SW480 (cell line): ENCODE data around the gene B4GALNT1.
A peak's percentile ranks its signal among the peaks of the same experiment; 100 is the strongest.
"Not testable (repeated sequence)": the region's sequence is repeated elsewhere in the genome, so short reads cannot be mapped to it uniquely, and the experiment has no call there.

Source experiments
- DNase-seq: peaks from one replicate; pipeline ENCODE4 v3.0.0-alpha.2; 2016; ENCODE audit warnings: low spot score

The B4GALNT1 gene

DNA sequence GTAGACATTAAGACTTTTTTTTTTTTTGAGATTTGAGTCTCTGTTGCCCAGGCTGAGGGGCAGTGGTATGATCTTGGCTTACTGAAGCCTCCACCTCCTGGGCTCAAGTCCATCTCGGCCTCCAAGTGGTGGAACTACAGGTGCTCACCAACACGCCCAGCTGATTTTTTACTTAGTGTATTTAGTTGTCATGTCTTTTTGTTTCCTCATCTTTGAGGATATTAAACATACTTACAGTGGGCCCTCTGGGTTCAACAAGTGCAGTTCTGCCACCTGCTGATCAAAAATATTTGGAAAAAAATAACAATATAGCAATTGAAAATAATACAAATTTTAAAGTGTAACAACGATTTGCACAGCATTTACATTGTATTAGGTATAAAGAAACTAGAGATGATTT lies 4.4 kb upstream of the B4GALNT1 start:
- peak; percentile 22 for DNase-seq

DNA sequence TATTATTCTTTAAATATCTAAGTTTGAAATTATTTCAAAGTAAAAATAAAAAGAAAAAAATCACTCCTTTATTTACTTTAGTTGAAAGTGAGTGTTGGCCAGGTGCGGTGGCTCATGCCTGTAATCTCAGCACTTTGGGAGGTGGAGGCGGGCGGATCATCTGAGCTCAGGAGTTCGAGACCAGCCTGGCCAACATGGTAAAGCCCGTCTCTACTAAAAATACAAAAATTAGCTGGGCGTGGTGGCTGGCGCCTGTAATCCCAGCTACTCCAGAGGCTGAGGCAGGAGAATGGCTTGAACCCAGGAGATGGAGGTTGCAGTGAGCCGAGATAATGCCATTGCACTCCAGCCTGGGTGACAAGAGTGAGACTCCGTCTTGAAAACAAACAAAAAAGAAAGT lies 3.7 kb upstream of the B4GALNT1 start:
- DNase-seq, result not testable (repeated sequence)

DNA sequence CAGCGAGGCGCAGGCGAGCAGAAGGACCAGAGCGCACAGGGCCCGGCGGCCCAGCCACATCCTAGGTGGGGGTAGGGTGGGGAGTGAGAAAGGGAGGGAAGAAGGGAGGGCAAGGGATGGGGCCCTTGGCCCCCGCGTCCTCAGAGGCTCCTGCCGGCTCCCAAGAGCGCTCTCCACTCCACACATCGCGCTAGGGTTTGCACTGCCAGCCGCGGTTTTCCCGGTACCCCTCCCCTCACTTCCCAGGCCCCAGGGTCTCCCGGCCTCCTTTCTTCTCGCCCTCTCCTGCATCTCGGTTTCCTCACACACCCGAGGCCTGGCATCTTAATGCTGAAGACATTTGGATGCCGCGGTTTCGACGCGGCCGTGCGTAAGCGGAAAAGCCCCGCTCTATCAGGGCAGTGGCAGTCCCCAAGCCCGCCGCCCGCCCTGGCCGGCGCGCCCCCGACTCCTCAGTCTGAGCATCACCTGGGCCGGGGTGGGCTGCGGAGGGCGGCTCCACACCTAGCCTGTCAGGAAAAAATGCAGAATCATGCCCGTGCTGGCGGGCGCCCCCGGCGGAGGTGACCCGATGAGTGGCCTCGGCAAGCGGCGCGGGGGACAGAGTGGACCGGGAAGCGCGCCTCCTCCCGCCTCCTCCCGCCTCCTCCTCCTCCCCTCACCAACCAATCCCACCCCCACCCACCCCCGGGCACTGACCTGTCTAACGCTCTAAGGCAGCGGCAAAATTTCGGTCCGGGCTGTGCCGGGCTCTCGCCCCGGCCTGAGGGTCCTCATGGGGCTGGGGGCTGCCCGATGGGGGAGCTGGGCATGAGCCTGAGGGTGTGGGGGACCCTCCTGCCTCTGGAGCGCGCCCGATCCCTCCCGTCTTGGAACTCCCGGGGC lies 686 bp downstream of the B4GALNT1 start:
- DNase-seq, result no peak

DNA sequence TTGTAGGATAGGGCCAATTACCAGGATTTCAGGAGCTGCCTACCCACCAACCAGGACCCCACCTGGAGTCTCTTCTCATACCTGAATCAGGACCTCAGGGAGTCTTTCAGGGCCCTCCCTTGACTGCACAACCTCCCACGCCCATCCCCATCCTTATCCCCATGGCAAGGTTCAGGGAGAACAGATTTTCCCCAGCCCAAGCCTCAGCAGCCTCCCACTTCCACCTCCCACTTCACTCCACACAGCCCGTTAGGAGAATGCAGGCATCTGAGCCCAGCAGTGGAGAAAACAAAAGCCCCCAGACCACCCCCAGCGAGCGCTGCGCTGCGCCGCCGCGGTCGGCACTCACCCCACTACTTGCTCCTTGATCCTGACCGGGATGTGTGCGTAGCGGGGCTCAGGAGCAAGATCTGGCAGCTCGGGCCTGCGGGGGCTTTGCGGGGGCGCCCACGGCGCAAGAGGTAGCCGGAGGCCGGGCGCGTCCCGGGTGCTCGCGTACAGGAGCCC lies 1.4 kb downstream of the B4GALNT1 start:
- DNase-seq, result no peak

DNA sequence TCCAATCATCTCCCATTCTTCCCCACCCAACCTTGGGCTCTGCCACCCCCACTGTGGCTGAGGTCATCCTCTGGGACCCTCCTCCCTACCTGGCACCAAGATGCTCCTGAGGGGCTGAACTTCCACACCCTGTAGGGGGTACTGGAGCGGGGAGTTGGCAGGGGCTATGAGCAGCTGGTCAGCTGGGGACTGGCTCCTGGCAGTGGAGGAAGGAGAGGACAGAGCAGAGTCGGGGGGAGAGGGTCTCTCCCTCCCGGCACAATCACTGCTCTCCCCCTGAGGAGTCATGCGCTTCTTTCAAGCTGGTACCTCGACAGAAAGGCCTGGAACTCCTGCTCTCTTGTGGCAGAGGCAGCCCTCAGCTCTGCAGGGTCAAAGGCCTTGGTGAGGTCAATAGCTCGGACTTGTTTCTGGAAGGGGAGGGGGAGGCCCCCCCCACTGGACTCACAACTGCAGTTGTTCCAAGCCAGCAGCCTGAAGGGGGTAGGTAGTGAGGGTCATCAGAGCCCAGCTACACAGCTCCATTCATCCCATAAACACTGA lies 2.0 kb downstream of the B4GALNT1 start:
- no peak for DNase-seq

DNA sequence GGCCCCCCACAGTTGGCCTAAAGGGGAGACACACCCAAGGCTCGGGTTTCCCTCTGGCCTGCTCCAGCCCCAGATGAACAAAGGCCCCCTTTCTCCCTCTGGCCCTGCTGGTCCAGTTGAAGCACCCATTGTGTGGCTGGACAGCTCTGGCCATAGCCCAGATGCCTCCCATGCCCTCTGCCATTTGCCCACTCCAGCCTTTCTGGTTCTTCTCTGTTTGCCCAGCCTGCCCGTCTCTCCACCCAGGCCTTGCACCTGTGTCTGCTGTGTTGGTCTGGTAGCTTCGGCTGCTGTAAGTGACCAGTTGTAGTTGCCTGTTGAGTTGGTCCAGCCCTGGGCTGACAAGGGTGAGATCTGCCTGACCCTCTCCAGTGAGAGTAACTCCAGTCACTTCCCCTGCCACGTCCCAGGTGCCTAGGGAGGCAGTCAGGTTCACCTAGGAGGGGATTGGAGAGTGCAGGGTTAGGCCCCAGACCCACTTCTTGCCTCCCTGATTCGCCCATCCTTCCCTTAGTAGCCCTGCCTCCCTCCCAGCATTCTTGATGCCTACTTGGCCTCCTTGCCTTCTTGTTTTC lies 3.0 kb downstream of the B4GALNT1 start:
- DNase-seq, result no peak

DNA sequence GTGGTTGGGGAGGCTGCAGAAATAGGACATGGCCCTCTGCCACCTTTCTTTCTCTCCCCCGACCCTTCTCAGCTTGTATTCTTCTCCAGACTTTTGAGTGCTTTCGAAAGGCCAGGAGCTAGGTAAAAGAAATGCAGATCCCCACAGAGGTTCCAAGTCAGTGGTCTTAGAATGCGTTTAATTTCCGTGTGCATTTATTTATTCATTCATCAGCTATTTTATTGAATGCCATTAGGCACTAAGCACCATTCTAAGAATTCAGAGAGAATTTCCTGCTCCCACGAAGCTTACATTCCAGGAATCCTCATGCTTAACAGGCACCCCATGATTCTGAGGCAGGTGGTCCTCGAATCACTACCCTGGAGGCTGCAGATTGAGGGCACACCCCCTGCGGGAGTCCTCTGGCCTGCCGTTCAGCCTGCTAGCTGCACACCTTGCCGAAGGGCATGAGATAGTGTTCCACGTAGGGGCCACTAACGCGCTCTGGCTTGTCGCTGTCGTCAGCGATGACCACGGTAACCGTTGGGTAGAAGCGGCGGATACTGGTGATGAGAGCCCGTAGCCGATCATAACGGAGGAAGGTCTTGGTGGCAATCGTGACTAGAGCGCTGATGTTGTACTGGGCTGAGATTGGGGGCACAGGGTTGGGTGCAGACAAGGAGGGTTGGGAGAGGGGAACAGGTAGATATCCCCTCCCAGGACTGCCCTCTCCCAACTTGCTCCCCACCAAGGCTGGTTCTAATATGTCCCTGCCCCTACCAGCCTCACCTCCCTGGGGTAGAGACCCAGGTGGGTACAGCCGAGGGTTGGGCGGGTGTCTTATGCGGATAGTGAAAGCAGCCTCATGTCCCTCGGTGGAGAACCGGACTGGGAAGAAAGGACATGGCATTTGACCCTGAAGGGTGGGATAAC lies 4.5 kb downstream of the B4GALNT1 start:
- DNase-seq, result no peak

DNA sequence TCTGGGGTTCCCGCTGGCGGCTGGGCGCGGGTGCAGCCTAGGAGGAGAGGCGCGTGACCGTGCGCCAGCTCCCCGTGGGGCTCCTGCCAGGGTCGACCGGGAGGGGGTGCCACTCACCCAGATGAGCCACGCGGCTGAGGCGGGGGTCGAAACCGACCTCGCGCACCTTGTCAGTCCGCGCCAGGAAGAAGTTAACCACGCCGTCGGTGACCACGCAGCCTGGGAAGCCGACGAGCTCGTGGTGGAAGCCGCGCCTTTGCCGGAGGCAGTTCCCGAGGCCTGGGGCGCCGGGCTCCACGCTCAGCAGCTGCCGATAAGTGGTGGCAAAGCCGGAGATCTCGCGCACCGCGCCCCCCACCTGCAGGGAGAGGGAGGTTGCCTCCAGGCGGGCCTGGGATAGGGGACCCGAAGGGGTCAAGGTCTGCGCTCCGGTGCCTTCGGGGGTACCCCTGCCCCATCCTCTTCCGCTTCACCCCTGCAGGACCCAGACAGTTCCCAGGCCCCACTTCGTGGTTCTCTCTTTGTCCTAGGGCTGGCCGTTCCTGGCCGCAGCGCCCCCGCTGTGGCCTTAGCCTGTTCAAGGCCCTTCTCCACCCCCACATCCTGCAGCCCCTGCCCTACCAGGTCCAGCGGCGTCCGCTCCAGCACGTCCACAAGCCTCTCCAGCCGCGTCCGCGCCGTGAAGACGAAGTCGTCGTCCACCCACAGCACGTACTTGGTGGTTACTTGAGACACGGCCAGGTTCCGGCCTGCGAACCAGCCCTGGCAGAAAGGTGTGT lies 5.3 kb downstream of the B4GALNT1 start:
- DNase-seq, result no peak

DNA sequence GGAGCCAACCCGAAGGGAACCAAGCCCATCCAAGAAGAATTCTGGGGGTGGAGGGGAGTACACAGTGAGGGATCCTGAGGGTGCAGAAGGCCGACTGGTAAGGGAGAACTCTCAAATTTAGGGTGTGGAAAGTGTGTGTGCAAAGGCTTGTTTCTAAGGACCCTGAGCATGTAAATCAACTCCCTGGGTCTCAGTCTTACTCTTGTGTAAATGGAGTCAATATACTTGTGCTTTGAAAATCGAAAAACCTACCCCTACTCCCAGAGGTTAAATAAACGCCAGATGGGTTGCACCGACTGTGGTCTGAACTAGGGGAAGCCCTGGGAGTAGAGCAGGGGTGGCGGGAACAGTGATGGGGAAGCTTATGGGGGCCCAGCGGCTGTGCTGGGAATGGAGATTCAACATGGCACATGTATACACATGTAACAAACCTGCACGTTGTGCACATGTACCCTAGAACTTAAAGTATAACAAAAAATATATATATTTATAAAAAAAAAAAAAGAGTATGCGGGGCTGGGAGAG lies 6.0 kb downstream of the B4GALNT1 start:
- no peak for DNase-seq

DNA sequence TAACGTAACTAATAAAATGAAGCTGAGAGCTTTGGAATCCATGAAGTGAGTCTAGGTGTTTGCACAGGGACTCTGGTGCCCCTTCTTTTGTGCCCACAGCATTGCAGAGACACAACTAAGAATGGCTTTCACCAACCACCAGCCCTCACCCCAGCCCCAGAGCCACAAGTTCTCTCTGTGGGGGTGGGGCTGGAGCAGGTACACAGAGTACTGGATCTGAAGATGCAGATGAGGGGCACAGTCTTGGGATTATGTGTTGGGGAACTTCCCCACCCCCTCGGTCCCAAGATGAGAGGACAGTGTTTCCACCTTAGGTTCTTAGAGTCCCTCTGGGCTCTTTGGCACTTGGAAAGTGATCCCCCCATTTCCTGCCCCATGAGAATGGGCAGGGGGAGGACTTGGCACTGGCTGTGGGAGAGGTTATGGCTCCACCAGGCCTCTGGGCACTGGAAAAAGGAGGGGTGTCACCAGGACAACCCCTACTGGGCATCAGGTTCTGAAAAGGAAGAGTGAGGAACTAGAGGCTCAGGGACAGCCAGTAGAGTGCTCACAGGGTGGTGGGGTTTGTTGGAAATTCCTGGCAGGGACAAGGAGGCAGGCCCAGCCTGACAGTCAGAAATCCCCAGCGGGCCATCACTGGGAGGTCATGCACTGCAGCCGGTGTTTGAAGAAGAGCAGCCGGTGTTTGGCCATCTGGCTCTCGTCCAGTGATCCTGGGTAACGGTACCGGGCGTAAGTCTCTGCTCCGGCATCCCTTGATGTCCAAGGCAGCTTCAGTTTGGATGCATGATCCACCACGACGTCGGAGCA lies 6.7 kb downstream of the B4GALNT1 start:
- no peak for DNase-seq

DNA sequence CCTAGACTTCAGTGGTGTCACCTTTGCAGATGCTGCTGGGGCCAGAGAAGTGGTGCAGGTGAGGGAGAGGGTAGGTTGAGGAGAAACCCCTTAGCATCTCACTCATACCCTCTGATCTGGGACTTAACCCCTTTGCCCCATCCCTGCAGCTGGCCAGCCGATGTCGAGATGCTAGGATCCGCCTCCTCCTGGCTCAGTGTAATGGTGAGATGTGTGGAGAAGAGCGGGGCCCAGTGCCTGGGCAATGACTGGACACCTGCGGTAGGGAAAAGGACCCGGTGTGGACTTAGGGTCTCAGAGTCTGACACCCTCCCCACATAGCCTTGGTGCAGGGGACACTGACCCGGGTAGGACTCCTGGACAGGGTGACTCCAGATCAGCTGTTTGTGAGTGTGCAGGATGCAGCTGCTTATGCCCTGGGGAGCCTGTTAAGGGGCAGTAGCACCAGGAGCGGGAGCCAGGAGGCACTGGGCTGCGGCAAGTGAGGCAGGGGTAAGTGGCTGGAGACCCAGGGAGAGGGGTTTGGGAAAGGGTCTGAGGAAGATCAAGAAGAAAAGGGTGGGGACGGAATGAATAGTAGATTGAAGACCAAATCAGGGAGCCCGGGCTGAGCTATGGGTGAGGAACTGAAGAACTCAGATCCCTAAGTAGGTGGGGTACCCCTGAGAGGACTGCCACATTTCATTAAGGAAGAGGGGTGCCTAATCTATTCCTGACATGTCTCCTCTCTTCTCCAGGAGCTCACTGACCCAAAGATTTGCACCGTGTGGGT lies 7.6 kb downstream of the B4GALNT1 start:
- no peak for DNase-seq

DNA sequence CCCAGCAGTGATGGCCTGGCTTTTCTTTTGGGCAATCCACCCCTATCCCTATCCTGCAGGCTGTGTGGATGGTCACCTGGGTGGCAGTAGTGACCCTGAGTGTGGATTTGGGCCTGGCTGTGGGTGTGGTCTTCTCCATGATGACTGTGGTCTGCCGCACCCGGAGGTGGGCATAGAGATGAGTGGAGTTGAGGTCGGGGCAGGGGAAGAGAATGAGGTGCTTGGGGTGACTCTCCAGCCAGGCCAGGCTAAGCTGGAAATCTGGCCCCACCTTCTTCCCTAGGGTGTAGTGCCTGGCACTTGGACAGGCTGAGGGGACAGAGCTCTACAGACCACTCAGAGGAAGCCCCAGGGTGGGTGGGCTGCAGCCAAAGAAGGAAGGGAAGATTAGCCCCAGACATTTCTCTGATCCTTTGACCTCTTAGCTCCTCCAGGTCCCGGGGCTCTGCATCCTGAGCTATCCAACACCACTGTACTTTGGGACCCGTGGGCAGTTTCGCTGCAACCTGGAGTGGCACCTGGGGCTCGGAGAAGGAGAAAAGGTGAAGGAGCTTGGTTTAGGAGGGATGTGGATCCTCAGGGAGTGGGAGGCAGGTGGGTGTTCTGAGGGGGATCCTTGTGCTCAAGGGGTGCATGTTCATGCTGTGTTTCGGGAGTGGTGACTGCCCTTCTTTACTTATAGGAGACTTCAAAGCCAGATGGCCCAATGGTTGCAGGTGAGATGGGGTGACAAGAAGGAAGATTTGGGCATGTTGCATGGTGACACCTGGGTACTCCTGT lies 8.4 kb downstream of the B4GALNT1 start:
- no peak for DNase-seq

DNA sequence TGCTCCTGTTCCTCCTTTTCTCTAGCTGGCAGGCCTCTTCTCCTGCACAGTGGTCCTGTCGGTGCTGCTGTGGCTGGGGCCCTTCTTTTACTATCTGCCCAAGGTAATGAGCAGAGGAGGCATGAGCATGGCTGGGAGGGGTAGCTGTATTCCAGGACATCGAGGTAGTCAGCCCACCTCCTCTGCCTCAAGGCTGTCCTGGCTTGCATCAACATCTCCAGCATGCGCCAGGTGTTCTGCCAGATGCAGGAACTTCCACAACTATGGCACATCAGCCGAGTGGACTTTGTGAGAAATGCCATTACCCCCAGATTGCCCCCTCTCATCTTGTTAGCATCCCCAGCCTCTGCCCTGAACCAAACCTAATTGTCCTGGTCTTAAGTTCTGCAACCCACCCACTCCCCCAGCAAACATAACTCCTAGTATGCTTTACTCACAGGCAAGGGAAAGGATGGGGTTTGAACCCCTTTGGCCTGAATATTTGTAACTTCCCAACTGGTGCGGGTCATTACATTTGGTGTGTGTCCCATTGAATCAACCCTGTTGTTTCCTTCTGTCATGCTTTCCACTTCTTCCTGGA lies 9.1 kb downstream of the B4GALNT1 start:
- DNase-seq, result no peak

DNA sequence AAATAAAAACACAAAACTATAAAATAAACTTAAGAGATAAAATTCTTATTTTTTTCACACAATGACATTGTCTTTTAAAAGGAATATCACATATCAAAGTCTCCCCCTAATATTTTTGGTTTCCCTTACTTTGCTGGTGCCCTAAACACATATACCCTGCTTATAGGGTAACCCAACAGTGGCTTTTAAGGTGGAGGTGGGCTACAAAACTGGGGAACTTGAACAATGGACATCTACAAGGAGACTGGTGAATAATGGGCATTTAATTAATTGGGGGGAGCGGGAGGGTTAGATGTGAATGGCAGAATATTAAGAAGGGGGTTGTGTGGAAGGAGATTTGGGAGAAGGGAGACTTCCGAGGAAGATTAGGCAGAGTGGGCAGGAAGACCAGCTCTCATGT lies 9.6 kb downstream of the B4GALNT1 start:
- no peak for DNase-seq

DNA sequence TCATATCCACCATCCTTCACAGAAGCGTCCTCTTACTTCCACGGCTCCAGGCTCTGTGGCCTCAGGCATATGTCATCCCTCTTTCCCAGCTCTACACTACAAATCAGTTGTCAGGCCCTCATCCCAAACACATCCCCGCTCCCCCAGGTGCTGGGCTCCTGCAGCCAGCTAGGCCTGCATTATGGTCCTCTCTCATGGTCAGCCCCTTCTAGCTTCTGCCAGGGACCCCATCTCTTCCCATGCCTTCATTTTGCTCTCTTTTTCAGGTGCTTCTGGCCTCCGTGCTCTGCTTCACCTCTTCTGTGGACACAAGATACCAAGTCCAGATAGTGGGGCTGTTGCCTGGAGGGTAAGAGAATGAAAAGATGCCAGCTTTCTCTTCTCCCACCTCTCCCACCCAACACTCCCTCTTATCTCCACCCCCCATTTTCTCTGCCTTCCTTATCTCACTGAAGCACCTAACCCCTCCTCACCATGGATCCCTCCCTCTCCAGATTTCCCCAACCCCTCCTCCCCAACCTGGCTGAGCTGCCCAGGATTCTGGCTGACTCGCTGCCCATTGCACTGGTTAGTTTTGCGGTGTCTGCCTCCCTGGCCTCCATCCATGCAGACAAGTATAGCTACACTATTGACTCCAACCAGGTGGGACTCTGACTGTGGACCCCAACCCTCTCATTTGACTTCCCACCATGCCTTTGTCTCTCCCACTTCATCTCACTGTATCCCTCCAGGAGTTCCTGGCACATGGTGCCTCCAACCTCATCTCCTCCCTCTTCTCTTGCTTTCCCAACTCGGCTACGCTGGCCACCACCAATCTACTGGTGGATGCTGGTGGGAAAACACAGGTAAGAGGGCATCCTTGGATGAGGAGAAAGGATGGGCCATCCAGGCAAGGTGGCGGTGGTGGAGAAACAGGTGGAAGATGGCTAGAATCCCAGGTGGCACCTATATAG lies 10.4 kb downstream of the B4GALNT1 start:
- DNase-seq, result no peak

DNA sequence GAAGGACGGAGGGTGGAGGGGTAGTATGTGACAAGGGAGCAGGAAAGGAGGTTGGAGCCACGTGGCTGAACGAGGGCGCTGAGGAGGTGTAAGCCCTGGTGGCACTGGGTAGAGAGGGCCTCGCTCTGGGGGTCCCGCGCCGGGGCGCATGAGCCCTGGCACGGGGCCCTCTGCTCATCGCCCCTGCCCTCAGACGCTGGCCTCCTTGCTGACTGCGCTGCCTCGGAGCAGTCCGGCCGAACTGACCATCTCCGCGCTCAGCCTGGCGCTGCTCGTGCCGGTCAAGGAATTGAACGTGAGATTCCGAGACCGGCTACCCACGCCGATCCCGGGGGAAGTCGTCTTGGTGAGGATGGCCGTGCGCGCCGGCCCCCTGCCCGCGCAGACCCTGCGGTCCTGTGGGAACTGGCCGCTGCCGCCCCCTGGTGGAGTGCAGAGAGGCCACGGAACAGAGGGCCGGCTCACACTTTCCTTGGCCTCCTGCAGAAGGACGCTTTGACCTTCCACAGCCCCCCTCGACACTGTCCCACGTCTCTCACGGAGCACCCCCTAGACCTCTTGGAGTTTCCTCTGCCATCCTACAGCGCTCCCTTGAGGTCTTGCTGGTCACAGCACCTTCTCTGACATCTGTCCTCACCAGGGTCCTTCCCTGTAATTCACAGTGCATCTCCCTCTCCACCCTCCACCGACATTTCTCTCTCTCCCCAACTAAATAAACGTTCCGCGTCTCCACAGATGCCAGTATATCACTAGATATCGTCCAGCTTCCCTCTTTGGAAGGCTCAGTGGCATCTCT lies 11.3 kb downstream of the B4GALNT1 start:
- peak; percentile 38 for DNase-seq
